Peyer's patch (tissue), 4 donors: ENCODE results near the gene FGF12. TPM values are rescaled to one million over a fixed set of nuclear protein-coding genes. Genes with fewer than 3 reads are reported as not detected.

Experiments
- DNase-seq, 3 donors: peaks; one replicate each; pipeline ENCODE4 v3.0.0-alpha.2; 2017 to 2019
- H3K27ac ChIP-seq, 4 donors: fragments of 200-600 bp; sonication (generic); one replicate each; pipeline ENCODE4 v1.5.1; 2016 to 2019
- H3K27me3 ChIP-seq, 2 donors: fragments of 200-600 bp; sonication (generic); one replicate each; pipeline ENCODE4 v1.5.1; 2019
- H3K36me3 ChIP-seq, 3 donors: fragments of 200-600 bp; sonication (generic); one replicate each; pipeline ENCODE4 v1.5.1; 2016 to 2019
- H3K4me1 ChIP-seq, 4 donors: fragments of 200-600 bp; sonication (generic); one replicate each; pipeline ENCODE4 v1.5.1; 2016 to 2019
- H3K4me3 ChIP-seq, 4 donors: fragments of 200-600 bp; sonication (generic); 1 replicate in 3 of 4; 2 replicates in 1 of 4; pipeline ENCODE4 v1.5.1; 2016 to 2019; ENCODE audit warnings: mild to moderate bottlenecking in 1 of 4
- H3K9me3 ChIP-seq, 4 donors: fragments of 200-600 bp; sonication (generic); one replicate each; pipeline ENCODE4 v1.5.1; 2016 to 2019; ENCODE audit warnings: mild to moderate bottlenecking in 1 of 4
- POLR2A ChIP-seq, 2 donors: fragments of 450-650 bp; IDR thresholded peaks; one replicate each; pipeline ENCODE4 v1.5.1; 2017; ENCODE audit warnings: antibody characterized with exemption in 2 of 2, mild to moderate bottlenecking in 2 of 2, moderate library complexity in 2 of 2
- total RNA-seq, 4 donors: library from RNA; depleted of rRNA; stranded (reverse); fragments of >200 nt; gene quantifications; one replicate each; pipeline ENCODE4 v1.1.0, GENCODE V29; 2016
- TF ChIP-seq, protein P1 (sequence below), 6 experiments: fragments of 450-650 bp in 4 of 6; fragments of 200-600 bp in 2 of 6; sonication (generic) in 1 of 6; IDR thresholded peaks; one replicate each; pipeline ENCODE4 v1.5.1; 2017 to 2019; ENCODE audit warnings: antibody characterized with exemption in 6 of 6, mild to moderate bottlenecking in 3 of 6, moderate library complexity in 1 of 6

The FGF12 gene
- total RNA-seq, 4 donors from 2014 or later: 0.47 TPM; not detected in 3

DNA sequence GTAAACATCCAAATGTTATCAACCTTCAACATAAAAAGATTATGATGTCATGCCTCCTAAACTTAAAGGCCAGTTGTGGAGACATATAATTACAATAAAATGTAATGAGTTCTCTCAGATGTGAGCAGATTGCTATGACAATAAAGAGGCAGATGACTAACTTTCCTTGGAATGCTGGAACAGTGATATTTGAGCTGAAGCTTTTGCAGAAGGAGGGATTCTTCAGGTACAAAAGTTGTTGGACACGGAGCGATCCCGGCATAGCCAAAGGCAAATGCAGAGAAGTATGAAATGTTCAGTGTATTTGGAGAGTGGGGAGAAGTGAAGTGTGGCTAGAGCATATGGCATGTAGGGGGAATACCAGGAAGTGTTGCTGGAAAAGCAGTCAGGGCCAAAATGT is 520.1 kb downstream of the FGF12 start:
- Histone ChIP-seq H3K4me1 (no peaks in the 10 kb centered on the region), H3K27me3 (no peaks in the 10 kb centered on the region), H3K9me3 (no peaks in the 10 kb centered on the region), H3K27ac (no peak overlapping the region), H3K36me3 (no peaks in the 10 kb centered on the region), H3K4me3 (no peak overlapping the region)
- no peak for DNase-seq
- TF ChIP-seq, protein P1, sequence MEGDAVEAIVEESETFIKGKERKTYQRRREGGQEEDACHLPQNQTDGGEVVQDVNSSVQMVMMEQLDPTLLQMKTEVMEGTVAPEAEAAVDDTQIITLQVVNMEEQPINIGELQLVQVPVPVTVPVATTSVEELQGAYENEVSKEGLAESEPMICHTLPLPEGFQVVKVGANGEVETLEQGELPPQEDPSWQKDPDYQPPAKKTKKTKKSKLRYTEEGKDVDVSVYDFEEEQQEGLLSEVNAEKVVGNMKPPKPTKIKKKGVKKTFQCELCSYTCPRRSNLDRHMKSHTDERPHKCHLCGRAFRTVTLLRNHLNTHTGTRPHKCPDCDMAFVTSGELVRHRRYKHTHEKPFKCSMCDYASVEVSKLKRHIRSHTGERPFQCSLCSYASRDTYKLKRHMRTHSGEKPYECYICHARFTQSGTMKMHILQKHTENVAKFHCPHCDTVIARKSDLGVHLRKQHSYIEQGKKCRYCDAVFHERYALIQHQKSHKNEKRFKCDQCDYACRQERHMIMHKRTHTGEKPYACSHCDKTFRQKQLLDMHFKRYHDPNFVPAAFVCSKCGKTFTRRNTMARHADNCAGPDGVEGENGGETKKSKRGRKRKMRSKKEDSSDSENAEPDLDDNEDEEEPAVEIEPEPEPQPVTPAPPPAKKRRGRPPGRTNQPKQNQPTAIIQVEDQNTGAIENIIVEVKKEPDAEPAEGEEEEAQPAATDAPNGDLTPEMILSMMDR (IDR thresholded peaks at IDR 0.05): no peak
- no peak for TF ChIP-seq POLR2A (IDR thresholded peaks at IDR 0.05)

DNA sequence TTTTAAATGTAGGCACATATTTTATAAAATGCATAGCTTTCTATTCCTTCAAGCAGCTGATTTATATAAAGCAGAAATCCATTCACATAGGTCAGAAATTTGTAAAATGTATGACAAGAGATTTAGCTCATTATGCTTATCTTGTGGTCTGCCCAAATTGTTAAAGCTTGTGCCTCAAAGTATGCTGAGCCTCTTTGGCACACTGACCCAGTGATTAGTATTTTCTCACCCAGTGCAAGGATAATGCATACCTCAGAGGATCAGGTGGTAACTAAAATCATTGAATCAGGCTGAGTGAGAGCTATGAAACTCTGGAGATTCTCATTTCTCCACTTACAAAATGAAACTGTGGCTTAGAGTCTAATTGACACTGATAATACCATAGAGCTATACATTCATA is 533.3 kb downstream of the FGF12 start:
- H3K27me3 ChIP-seq: no peaks in the 10 kb centered on the region
- no peaks in the 10 kb centered on the region for H3K4me1 ChIP-seq
- no peak overlapping the region for H3K27ac ChIP-seq
- no peaks in the 10 kb centered on the region for H3K36me3 ChIP-seq
- H3K4me3 ChIP-seq: no peak overlapping the region
- H3K9me3 ChIP-seq: no peaks in the 10 kb centered on the region
- TF ChIP-seq POLR2A (IDR thresholded peaks at IDR 0.05): no peak
- TF ChIP-seq, protein P1 (IDR thresholded peaks at IDR 0.05): no peak
- DNase-seq: no peak

DNA sequence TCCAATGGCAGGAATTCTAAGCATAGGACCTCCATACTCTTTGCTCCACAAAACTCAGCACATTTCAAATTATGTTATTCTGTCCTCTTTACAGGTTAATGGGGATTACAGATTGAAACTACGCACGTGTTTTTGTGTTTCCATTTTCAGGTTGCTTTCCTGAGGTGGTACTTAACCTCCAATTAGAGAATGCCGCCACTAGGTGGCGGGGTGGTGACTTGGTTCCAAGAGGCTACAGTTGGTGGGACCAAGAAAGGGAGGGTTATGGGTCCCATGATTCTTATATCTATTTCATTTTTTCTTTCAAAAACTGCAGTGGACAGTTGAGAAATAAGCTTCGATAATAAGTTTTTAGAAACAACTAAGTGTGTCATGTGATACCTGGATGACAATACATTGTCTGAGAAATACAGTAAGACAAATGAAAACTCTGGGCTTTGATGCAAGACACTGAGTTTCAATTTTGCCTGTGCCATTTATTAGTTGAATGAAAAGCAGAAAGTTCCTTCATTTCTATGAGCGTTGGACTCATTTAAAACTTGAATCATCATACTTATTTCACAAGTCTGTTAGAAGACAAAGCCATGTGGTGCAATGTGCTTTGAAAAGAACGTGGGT is 539.0 kb downstream of the FGF12 start:
- H3K27me3 ChIP-seq: no peaks in the 10 kb centered on the region
- H3K4me1 ChIP-seq: no peaks in the 10 kb centered on the region
- no peak for TF ChIP-seq POLR2A (IDR thresholded peaks at IDR 0.05)
- TF ChIP-seq, protein P1 (IDR thresholded peaks at IDR 0.05): peak in 4 of 6 experiments; percentile 19 to 49 (median 37)
- peak in 2 of 3 donors; percentile 35 to 71 for DNase-seq
- no peak overlapping the region for H3K4me3 ChIP-seq
- no peaks in the 10 kb centered on the region for H3K9me3 ChIP-seq
- H3K27ac ChIP-seq: no peak overlapping the region
- no peaks in the 10 kb centered on the region for H3K36me3 ChIP-seq

DNA sequence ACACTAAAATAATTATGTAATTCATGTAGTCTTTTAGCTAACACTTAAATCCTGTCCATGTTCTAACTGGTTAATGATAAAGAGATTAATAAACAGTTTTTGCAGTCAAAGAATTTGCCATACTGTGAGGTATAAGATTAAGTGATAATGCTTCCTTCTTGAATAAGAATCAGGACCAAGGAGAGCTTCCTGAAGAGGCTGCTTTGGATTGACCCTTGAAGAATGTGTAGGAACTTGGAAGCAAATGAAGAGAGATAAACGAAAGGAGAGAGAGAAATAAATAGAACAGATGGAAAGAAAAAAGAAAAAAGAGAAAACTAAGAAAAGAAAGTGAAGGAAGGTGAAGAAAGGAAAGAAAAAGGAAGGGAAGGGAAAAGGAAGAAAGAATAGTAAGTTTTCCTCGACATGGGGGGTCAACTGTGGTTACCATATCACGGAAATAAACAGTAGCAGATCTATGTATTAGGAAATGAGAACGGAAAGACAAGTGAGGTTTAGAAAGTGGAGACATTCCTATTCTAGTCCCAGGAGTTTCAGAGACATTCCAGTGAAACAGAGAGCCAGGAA is 539.8 kb downstream of the FGF12 start:
- no peaks in the 10 kb centered on the region for H3K27me3 ChIP-seq
- TF ChIP-seq, protein P1 (IDR thresholded peaks at IDR 0.05): no peak
- no peak for TF ChIP-seq POLR2A (IDR thresholded peaks at IDR 0.05)
- H3K4me1 ChIP-seq: no peaks in the 10 kb centered on the region
- no peak overlapping the region for H3K27ac ChIP-seq
- H3K9me3 ChIP-seq: no peaks in the 10 kb centered on the region
- DNase-seq: no peak
- H3K36me3 ChIP-seq: no peaks in the 10 kb centered on the region
- no peak overlapping the region for H3K4me3 ChIP-seq

DNA sequence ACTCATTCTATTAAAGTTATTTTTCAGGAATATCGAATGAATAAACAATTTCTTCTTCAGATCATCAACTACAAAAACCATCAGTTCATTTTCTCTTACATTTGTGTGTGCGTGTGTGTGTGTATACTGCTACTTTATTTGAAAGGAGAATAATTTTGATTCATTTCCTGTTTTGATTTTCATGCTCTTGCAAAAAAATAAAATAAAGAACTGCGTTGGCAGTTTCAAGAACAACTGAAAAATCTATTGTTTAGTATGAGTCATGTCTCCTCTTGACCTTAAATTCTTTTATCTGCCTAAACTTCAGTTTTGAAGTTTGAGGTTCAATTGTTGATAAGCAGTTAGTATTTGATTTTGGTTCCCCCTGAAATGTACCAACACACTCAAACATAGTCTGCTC is 540.8 kb downstream of the FGF12 start:
- no peak overlapping the region for H3K27ac ChIP-seq
- TF ChIP-seq, protein P1 (IDR thresholded peaks at IDR 0.05): no peak
- TF ChIP-seq POLR2A (IDR thresholded peaks at IDR 0.05): no peak
- H3K27me3 ChIP-seq: no peaks in the 10 kb centered on the region
- no peak overlapping the region for H3K4me3 ChIP-seq
- DNase-seq: no peak
- H3K9me3 ChIP-seq: no peaks in the 10 kb centered on the region
- H3K36me3 ChIP-seq: no peaks in the 10 kb centered on the region
- H3K4me1 ChIP-seq: no peaks in the 10 kb centered on the region
